Neuronal stem cell (in vitro differentiated cells): Measurements from ENCODE around the gene PUDP.

Experiments
- DNase-seq: peaks from one replicate; pipeline ENCODE4 v3.0.0-alpha.2; 2013; ENCODE audit warnings: low spot score
- H2AFZ ChIP-seq: one replicate; pipeline ENCODE4 v1.6.1; 2013; ENCODE audit warnings: mild to moderate bottlenecking, low read length, inconsistent platforms
- H2AK5ac ChIP-seq: 2 replicates; pipeline ENCODE4 v1.6.1; 2013; ENCODE audit warnings: low read depth, mild to moderate bottlenecking, inconsistent platforms, low read length, moderate library complexity, mixed read lengths
- H2BK120ac ChIP-seq: 2 replicates; pipeline ENCODE4 v1.6.1; 2013; ENCODE audit warnings: low read depth, mild to moderate bottlenecking, inconsistent platforms, low read length, moderate library complexity, mixed read lengths
- H2BK12ac ChIP-seq: one replicate; pipeline ENCODE4 v1.6.1; 2013; ENCODE audit warnings: low read length, inconsistent platforms
- H2BK15ac ChIP-seq: 2 replicates; pipeline ENCODE4 v1.6.1; 2013; ENCODE audit warnings: mild to moderate bottlenecking, low read length, inconsistent platforms, mixed read lengths
- H2BK5ac ChIP-seq: one replicate; pipeline ENCODE4 v1.6.1; 2013; ENCODE audit warnings: inconsistent platforms, mild to moderate bottlenecking, low read length, moderate library complexity
- H3K14ac ChIP-seq: one replicate; pipeline ENCODE4 v1.6.1; 2013; ENCODE audit warnings: low read length, inconsistent platforms
- H3K18ac ChIP-seq: 2 replicates; pipeline ENCODE4 v1.6.1; 2013; ENCODE audit warnings: low read length, inconsistent platforms
- H3K23ac ChIP-seq: 2 replicates; pipeline ENCODE4 v1.6.1; 2013; ENCODE audit warnings: low read depth, mild to moderate bottlenecking, mixed read lengths, low read length, inconsistent platforms; ENCODE audit not compliant: poor library complexity
- H3K27ac ChIP-seq: replicated peaks from 3 replicates; pipeline ENCODE4 v1.5.1; 2013; ENCODE audit warnings: low read length, inconsistent platforms
- H3K27me3 ChIP-seq, 3 experiments: 2 replicates each; pipeline ENCODE4 v1.6.1; 2013; ENCODE audit warnings: low read length in 3 of 3, mild to moderate bottlenecking in 2 of 3, inconsistent platforms in 1 of 3, low read depth in 1 of 3, mixed read lengths in 1 of 3, moderate library complexity in 1 of 3; ENCODE audit not compliant: control insufficient read depth in 3 of 3, insufficient read depth in 3 of 3
- H3K36me3 ChIP-seq, 2 donors: replicated peaks in 1 of 2; 2 replicates each; pipeline ENCODE4 v1.6.1; 2013; ENCODE audit warnings: low read length in 2 of 2; ENCODE audit not compliant: control insufficient read depth in 2 of 2, insufficient read depth in 2 of 2
- H3K4ac ChIP-seq: 2 replicates; pipeline ENCODE4 v1.6.1; 2013; ENCODE audit warnings: inconsistent platforms, mild to moderate bottlenecking, low read length, moderate library complexity
- H3K4me1 ChIP-seq, 2 donors: 1 replicate in 1 of 2; 2 replicates in 1 of 2; pipeline ENCODE4 v1.6.1; 2013; ENCODE audit warnings: low read length in 2 of 2, low read depth in 1 of 2; ENCODE audit not compliant: control insufficient read depth in 2 of 2, insufficient read depth in 1 of 2
- H3K4me2 ChIP-seq: one replicate; pipeline ENCODE4 v1.6.1; 2013; ENCODE audit warnings: mild to moderate bottlenecking, low read length, inconsistent platforms; ENCODE audit not compliant: insufficient read depth, poor library complexity, severe bottlenecking
- H3K4me3 ChIP-seq, 2 donors: 2 replicates each; pipeline ENCODE4 v1.5.1; 2013; ENCODE audit warnings: low read length in 2 of 2, mild to moderate bottlenecking in 2 of 2, inconsistent platforms in 1 of 2, moderate library complexity in 1 of 2
- H3K79me1 ChIP-seq: one replicate; pipeline ENCODE4 v1.6.1; 2013; ENCODE audit warnings: low read depth, mild to moderate bottlenecking, inconsistent platforms, low read length, moderate library complexity
- H3K9ac ChIP-seq: one replicate; pipeline ENCODE4 v1.6.1; 2013; ENCODE audit warnings: mild to moderate bottlenecking, low read depth, low read length, inconsistent platforms; ENCODE audit not compliant: poor library complexity
- H3K9me3 ChIP-seq, 2 donors: replicated peaks in 1 of 2; 2 replicates each; pipeline versions ENCODE3 to v1.6.1; 2013; ENCODE audit warnings: low read length in 2 of 2, mild to moderate bottlenecking in 2 of 2, inconsistent platforms in 1 of 2, low read depth in 1 of 2, mixed read lengths in 1 of 2, moderate library complexity in 1 of 2; ENCODE audit not compliant: control insufficient read depth in 2 of 2, insufficient read depth in 1 of 2
- H4K8ac ChIP-seq: one replicate; pipeline ENCODE4 v1.6.1; 2013; ENCODE audit warnings: low read depth, mild to moderate bottlenecking, inconsistent platforms, low read length, moderate library complexity
- H4K91ac ChIP-seq: one replicate; pipeline ENCODE4 v1.6.1; 2013; ENCODE audit warnings: low read length, low read depth, mild to moderate bottlenecking, inconsistent platforms; ENCODE audit not compliant: poor library complexity
- WGBS, 2 donors: extraction: QIAGEN DNeasy Blood & Tissue Kit; methylation state at CpG; one replicate each; pipeline ENCODE4 v1.1.7; 2013; ENCODE audit warnings: missing lambda C conversion rate in 2 of 2, mixed read lengths in 1 of 2; ENCODE audit not compliant: insufficient read length in 2 of 2, insufficient replicate concordance in 1 of 2; ENCODE audit errors: extremely low coverage in 2 of 2; 5-methylcytosine and 5-hydroxymethylcytosine counted together

PUDP gene

DNA sequence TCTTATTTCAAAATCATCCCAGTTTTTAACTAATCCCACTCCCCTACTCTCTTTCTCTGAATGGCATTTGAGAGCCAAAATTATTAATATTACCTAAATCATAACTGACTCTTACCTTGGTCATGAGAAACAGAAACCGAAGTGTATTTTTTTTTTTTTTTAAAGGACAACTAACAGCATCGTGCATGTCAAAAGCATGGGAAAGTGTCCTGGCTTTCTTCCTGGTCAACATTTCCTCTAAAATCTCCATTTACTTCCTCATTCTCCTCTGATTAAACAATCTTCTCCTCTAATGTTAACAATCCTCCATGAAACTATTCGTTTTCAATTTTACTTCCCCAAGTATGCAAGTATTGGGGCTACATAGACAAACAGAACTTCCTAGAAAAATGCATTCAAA, 2.5 kb downstream of the PUDP start:
- no peak overlapping the region for H3K18ac ChIP-seq
- H3K23ac ChIP-seq = no peak overlapping the region
- no peaks in the 10 kb centered on the region for H3K4me1 ChIP-seq
- no peaks in the 10 kb centered on the region for H3K9me3 ChIP-seq
- no peak overlapping the region for H3K14ac ChIP-seq
- H3K9ac ChIP-seq = no peak overlapping the region
- H2BK12ac ChIP-seq = no peak overlapping the region
- peaks cover 6% of the 10 kb centered on the region for H3K79me1 ChIP-seq
- H2BK5ac ChIP-seq = no peak overlapping the region
- no peak overlapping the region for H3K4ac ChIP-seq
- no peak overlapping the region for H3K4me2 ChIP-seq
- no peak overlapping the region for H2BK15ac ChIP-seq
- DNase-seq = no peak
- no peak overlapping the region for H3K4me3 ChIP-seq
- H4K8ac ChIP-seq = no peak overlapping the region
- no peak overlapping the region for H3K27ac ChIP-seq
- no peak overlapping the region for H2BK120ac ChIP-seq
- H2AFZ ChIP-seq = no peak overlapping the region
- H4K91ac ChIP-seq = no peak overlapping the region
- no CpG with 5 or more reads among the region's 3 CpGs for WGBS, 2 donors
- no peaks in the 10 kb centered on the region for H3K27me3 ChIP-seq
- H2AK5ac ChIP-seq = no peak overlapping the region
- no peaks in the 10 kb centered on the region for H3K36me3 ChIP-seq

DNA sequence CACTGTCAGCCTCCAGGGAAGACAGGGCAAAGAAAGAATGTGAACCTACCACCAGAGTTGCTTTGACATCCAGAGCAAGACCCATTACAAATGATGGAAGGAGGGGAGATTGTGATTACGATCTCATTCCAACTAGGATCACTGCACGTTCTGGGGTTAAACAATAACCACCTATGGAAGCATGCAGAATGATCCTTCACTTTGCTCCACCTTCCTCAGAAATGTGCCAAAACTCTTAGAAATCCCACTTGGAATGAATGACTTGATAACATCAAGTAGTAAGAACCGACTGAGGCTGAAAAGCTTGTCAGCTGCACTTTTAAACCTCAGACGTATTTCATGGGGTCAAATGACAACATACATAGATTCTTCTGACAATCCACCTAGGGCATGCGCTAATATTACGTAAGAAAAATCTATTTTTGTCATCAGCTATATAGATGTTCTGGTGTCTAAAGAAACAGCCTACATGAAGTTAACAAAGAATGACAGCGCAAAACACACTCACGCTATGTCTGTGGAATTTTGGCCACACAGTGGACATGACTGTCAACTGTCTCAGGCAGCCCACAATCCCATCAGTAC, 3.9 kb downstream of the PUDP start:
- Histone ChIP-seq H2BK12ac (no peak overlapping the region), H2BK15ac (no peak overlapping the region), H3K4ac (no peak overlapping the region), H4K8ac (no peak overlapping the region), H3K79me1 (peaks cover 6% of the 10 kb centered on the region), H3K36me3 (peaks cover 0 to 5% of the 10 kb centered on the region in 2 donors), H4K91ac (no peak overlapping the region), H3K27ac (no peak overlapping the region), H3K4me3 (no peak overlapping the region), H2BK120ac (no peak overlapping the region), H2BK5ac (no peak overlapping the region), H3K27me3 (no peaks in the 10 kb centered on the region), H3K9me3 (no peaks in the 10 kb centered on the region), H3K4me1 (no peaks in the 10 kb centered on the region), H3K4me2 (no peak overlapping the region), H3K18ac (no peak overlapping the region), H3K9ac (no peak overlapping the region), H2AFZ (no peak overlapping the region), H3K14ac (no peak overlapping the region), H2AK5ac (no peak overlapping the region), H3K23ac (no peak overlapping the region)
- DNase-seq = no peak
- no CpG with 5 or more reads among the region's 8 CpGs for WGBS, 2 donors

DNA sequence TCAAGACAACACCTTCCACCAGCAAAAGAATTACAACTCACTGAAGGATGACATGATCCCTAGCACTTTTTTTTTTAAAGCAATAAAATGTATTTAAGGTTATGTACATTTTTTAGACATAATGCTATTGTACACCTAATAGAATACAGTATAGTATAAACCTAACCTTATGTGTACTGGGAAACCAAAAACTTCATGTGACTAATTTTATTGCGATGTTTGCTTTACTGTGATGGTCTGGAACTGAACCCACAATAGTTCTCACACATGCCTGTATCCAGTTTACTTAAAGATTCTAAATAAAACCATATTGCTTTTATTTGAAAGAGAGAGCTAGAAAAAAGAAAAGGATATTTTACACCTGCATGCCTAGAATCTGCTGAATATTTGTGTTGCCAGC, 4.9 kb downstream of the PUDP start:
- Histone ChIP-seq H3K27ac (no peak overlapping the region), H3K4me2 (no peak overlapping the region), H3K23ac (no peak overlapping the region), H4K91ac (no peak overlapping the region), H2BK5ac (no peak overlapping the region), H3K14ac (no peak overlapping the region), H3K9ac (no peak overlapping the region), H2BK120ac (no peak overlapping the region), H2AFZ (no peak overlapping the region), H3K4me1 (no peaks in the 10 kb centered on the region), H3K4ac (no peak overlapping the region), H3K36me3 (peaks cover 0 to 5% of the 10 kb centered on the region in 2 donors), H2BK12ac (no peak overlapping the region), H3K9me3 (no peaks in the 10 kb centered on the region), H2AK5ac (no peak overlapping the region), H4K8ac (no peak overlapping the region), H2BK15ac (no peak overlapping the region), H3K18ac (no peak overlapping the region), H3K27me3 (no peaks in the 10 kb centered on the region), H3K4me3 (no peak overlapping the region), H3K79me1 (peaks cover 6% of the 10 kb centered on the region)
- no CpG with 5 or more reads among the region's 1 CpG for WGBS, 2 donors
- no peak for DNase-seq

DNA sequence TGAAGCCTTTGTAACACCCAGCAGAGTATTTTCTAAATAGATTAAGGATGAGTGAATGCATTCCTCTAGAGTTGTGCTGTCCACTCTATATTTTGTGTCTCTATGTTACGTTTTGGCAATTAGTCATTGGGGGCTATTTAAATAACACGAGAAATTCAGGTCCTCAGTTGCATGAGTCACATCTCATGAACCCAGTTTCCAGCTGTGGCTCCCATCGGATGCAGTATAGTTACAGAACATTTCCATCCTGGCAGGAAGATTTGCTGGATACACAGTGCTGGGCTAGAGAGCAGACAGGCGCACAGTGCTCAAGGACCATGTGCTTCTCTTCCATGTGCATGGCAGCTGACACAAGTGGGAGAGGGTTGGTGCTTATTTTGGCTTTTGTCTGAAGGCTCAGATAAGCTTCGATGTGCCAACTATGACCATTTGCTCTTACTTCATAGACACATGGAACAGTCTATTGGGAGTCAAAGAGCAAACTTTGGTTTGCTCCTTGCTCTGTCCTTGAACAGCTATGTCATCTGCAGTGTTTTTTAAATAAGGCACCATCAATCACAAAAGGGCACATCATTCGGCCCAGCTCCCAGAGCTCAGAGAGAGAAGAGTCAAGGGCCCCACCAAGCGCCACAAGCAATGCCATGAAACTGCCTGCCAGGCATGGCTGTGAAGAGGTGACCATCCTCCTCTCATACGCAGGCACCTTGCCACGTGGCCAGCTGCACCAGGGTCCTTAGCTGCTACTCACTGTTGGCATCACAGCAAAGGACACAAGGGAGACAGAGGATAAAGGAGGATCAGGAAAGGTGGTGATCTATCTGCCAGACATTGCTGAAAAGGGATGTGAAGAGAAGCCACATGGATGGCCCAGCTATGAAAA, 8.5 kb downstream of the PUDP start:
- no peaks in the 10 kb centered on the region for H3K27me3 ChIP-seq

More for the DNA sequence above, 8.5 kb downstream of the PUDP start:
- H2BK15ac ChIP-seq = no peak overlapping the region
- H2BK5ac ChIP-seq = no peak overlapping the region
- no peak overlapping the region for H4K8ac ChIP-seq
- WGBS, 2 donors = no CpG with 5 or more reads among the region's 9 CpGs
- H2BK120ac ChIP-seq = no peak overlapping the region
- no peak overlapping the region for H3K23ac ChIP-seq
- H3K79me1 ChIP-seq = no peaks in the 10 kb centered on the region
- no peak overlapping the region for H3K4ac ChIP-seq
- no peak overlapping the region for H3K4me3 ChIP-seq
- H2AK5ac ChIP-seq = no peak overlapping the region
- no peak overlapping the region for H3K4me2 ChIP-seq
- no peaks in the 10 kb centered on the region for H3K4me1 ChIP-seq
- no peak overlapping the region for H4K91ac ChIP-seq
- no peak overlapping the region for H2AFZ ChIP-seq
- H3K36me3 ChIP-seq = peaks cover 0 to 5% of the 10 kb centered on the region in 2 donors
- H3K27ac ChIP-seq = no peak overlapping the region
- H3K9me3 ChIP-seq = no peaks in the 10 kb centered on the region
- no peak overlapping the region for H3K14ac ChIP-seq
- no peak for DNase-seq
- H3K18ac ChIP-seq = no peak overlapping the region
- no peak overlapping the region for H2BK12ac ChIP-seq
- H3K9ac ChIP-seq = no peak overlapping the region
